Activated naive CD4-positive, alpha-beta T cell treated with anti-CD3 and anti-CD28 coated beads for 36 hours (primary cell): Measurements from ENCODE around the gene SLC37A2. TPM values are rescaled to one million over a fixed set of nuclear protein-coding genes. Genes with fewer than 3 reads are reported as not detected.

Experiments used
- CTCF ChIA-PET: fragments of 350-600 bp; sonication (Branson Sonifier 250); formaldehyde crosslinking; loops from one replicate; lab custom pipeline; 2021; ENCODE audit warnings: antibody characterized with exemption; lab: Charles Lee
- DNase-seq: peaks from one replicate; pipeline ENCODE4 v3.0.0-alpha.2; 2020
- H3K27ac Mint-ChIP-seq: one replicate; pipeline ENCODE4 v1.8.0; 2021; ENCODE audit warnings: mild to moderate bottlenecking, mixed read lengths
- H3K27me3 Mint-ChIP-seq: one replicate; pipeline ENCODE4 v1.8.0; 2021; ENCODE audit warnings: low read depth, mixed read lengths
- H3K36me3 Mint-ChIP-seq: one replicate; pipeline ENCODE4 v1.8.0; 2021; ENCODE audit warnings: low read depth, mixed read lengths
- H3K4me1 Mint-ChIP-seq: one replicate; pipeline ENCODE4 v1.8.0; 2021; ENCODE audit warnings: low read depth, mixed read lengths
- H3K4me3 Mint-ChIP-seq: one replicate; pipeline ENCODE4 v1.8.0; 2021; ENCODE audit warnings: mild to moderate bottlenecking, moderate library complexity, mixed read lengths
- H3K9me3 Mint-ChIP-seq: one replicate; pipeline ENCODE4 v1.8.0; 2021; ENCODE audit warnings: mixed read lengths
- intact Hi-C: fragments of 100-400 bp; cut with micrococcal nuclease; formaldehyde crosslinking; loops from one replicate; pipeline ENCODE4 v1.15.1; 2023
- total RNA-seq, 2 experiments: library from RNA; stranded (reverse); gene quantifications; one replicate each; pipeline ENCODE4 v1.2.3, GENCODE V29; 2021

The SLC37A2 gene
- total RNA-seq, 2 experiments from 2014 or later: 0.57 to 0.67 TPM

- H3K9me3 Mint-ChIP-seq: no peaks in the 10 kb centered on the region
- H3K27me3 Mint-ChIP-seq: no peaks in the 10 kb centered on the region
- H3K27ac Mint-ChIP-seq: no peak overlapping the region
- CTCF ChIA-PET: no interaction called here
- H3K4me3 Mint-ChIP-seq: no peak overlapping the region
- no peak for DNase-seq
- H3K4me1 Mint-ChIP-seq: peaks cover 13% of the 10 kb centered on the region
- intact Hi-C loops: no loop called here
- peaks cover 23% of the 10 kb centered on the region for H3K36me3 Mint-ChIP-seq
Observed at GRCh38 chr11:125102025-125102424, 38.9 kb downstream of the SLC37A2 start.

DNA sequence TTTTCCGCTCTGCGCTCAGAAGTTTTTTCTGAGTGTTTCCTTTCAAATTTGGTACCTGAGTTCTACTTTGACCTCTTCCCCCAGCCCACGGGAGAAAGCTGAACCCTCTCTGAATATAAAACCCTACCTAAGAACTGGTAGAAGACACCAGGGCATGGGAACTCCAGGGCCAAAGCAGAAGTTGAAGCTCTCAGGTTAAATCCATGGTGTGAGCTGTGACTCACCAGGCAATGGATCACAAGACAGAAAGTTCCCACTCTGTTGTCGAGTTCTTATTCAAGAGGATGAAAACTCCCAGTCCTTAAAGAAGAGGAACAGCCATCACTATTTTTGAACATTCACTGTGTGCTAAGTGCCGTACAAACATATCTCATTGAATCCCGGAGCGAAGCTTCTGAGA is 39.4 kb downstream of the SLC37A2 start:
- H3K27me3 Mint-ChIP-seq: no peaks in the 10 kb centered on the region
- peaks cover 13% of the 10 kb centered on the region for H3K4me1 Mint-ChIP-seq
- no peak overlapping the region for H3K27ac Mint-ChIP-seq
- H3K4me3 Mint-ChIP-seq: no peak overlapping the region
- H3K36me3 Mint-ChIP-seq: peaks cover 22% of the 10 kb centered on the region
- DNase-seq: no peak
- intact Hi-C loops: no loop called here
- H3K9me3 Mint-ChIP-seq: no peaks in the 10 kb centered on the region
- CTCF ChIA-PET: interaction anchor here (0.6 to 1.5 kb wide), 2 partner anchors 19 to 22 kb away, joined by 3 to 4 read pairs; no protein-coding TSS in a partner anchor

DNA sequence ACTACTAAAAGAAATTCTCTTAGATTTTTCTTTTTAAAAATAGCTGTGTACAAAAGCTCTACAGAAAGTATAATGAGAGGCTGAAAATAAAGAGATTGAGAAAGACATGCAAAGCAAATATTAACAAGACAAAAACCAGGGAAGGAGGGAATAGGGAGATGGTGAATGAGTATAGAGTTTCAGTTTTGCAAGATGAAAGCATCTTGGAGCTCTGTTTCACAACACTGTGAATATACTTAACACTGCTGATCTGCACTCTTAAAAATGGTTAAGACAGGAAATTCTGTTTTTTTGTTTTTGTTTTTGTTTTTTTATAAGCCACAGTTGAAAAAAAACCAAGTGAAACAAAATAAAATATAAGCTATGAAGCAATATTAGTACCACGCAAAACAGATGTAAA is 42.8 kb downstream of the SLC37A2 start:
- H3K4me3 Mint-ChIP-seq: no peak overlapping the region
- H3K27me3 Mint-ChIP-seq: no peaks in the 10 kb centered on the region
- intact Hi-C loops: no loop called here
- no peaks in the 10 kb centered on the region for H3K9me3 Mint-ChIP-seq
- DNase-seq: no peak
- H3K36me3 Mint-ChIP-seq: peaks cover 10% of the 10 kb centered on the region
- H3K27ac Mint-ChIP-seq: no peak overlapping the region
- CTCF ChIA-PET: interaction anchor here (0.8 to 1.3 kb wide), 3 partner anchors 11 to 240 kb away, joined by 3 read pairs; no protein-coding TSS in a partner anchor
- H3K4me1 Mint-ChIP-seq: peaks cover 21% of the 10 kb centered on the region

- Mint-ChIP-seq H3K27me3 (no peaks in the 10 kb centered on the region), H3K27ac (no peak overlapping the region), H3K36me3 (peaks cover 2% of the 10 kb centered on the region), H3K9me3 (no peaks in the 10 kb centered on the region), H3K4me1 (peaks cover 28% of the 10 kb centered on the region), H3K4me3 (no peak overlapping the region)
- intact Hi-C loops: no loop called here
- CTCF ChIA-PET: no interaction called here
- DNase-seq: no peak
Observed at GRCh38 chr11:125108469-125108868, 45.4 kb downstream of the SLC37A2 start.

GRCh38 chr11:125110506-125110905 is 47.4 kb downstream of the SLC37A2 start:
- CTCF ChIA-PET: interaction anchor here (0.5 to 2.4 kb wide), 3 partner anchors 31 to 457 kb away, joined by 3 to 11 read pairs (median 4); no protein-coding TSS in a partner anchor
- peak overlapping the region; percentile 84 for H3K4me3 Mint-ChIP-seq
- H3K27ac Mint-ChIP-seq: no peak overlapping the region
- DNase-seq: peak; percentile 37
- H3K27me3 Mint-ChIP-seq: no peaks in the 10 kb centered on the region
- peaks cover 2% of the 10 kb centered on the region for H3K9me3 Mint-ChIP-seq
- peaks cover 22% of the 10 kb centered on the region for H3K4me1 Mint-ChIP-seq
- intact Hi-C loops: loop anchor here (1.0 to 5.0 kb wide), 5 partner anchors 48 to 1368 kb away; partner anchors contain the start of genes CDON, SIAE, SLC37A2 and SPA17
- H3K36me3 Mint-ChIP-seq: peaks cover 2% of the 10 kb centered on the region

DNA sequence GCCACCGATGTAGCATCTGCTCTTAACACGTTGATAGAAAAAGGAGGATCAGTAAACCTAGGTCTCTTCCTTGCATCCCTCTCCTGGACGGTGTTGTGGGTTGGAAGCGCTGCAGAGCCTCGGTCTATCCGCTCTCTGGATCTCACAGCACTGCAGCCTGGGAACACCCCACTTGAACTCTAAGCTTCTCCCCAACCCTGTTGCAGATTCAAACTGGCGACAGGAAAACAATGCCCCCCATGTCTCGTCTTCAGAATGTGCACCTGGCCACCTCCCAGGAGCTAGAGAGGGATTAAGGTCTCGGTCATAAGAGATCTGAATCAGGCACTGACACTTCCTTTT is 47.9 kb downstream of the SLC37A2 start:
- intact Hi-C loops: loop anchor here (1.0 to 5.0 kb wide), 13 partner anchors 13 to 1369 kb away; partner anchors contain the start of genes CCDC15, CDON, EI24 and PKNOX2
- Mint-ChIP-seq H3K36me3 (peaks cover 2% of the 10 kb centered on the region), H3K4me1 (peaks cover 19% of the 10 kb centered on the region), H3K4me3 (peak overlapping the region; percentile 84), H3K9me3 (peaks cover 2% of the 10 kb centered on the region), H3K27me3 (no peaks in the 10 kb centered on the region), H3K27ac (peak overlapping the region; percentile 79)
- DNase-seq: peak; percentile 23
- CTCF ChIA-PET: interaction anchor here (0.5 to 3.7 kb wide), 4 partner anchors 13 to 457 kb away, joined by 3 to 22 read pairs (median 8); no protein-coding TSS in a partner anchor

DNA sequence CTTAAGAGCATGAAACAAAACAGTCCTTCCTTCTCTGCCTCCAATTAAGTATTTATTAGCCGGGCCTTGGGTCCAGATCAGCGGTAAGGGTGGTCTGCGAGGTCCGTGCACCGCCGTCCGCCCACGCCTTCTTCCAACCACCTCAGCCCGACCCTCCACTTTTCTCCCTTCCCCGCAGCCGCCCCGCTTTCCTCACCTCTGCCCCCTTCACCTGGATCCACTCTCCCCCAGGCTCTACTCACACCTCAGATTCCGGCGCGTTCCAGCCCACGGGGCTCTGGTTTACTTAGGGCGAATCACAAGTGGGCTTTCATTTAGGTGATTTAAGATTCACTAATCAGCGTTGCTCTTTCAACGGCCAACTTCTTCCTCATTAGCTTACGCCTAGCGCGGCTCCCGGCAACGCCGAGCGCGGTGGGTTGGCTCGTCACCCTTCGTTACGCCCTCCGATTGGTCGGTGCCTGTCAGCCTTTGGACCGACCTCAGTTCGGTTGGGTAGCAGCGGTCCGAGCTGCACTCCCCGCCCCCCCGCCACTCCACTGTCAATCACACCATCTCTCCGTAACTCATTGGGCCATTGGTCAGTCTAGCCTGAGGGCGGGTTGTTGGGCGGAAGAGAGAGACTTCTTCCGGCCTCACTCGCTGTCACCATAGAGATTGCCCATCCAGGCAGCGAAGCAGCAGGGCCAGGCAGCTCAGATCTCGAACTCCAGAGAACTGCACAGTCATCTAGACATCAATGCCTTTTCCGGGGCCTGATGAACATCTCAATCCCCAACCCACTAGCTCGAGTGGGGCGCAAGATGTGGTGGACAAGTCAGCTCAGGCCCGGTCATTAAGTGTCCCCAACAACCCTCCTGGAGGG is 48.5 kb downstream of the SLC37A2 start, which contains the start of gene TMEM218:
TSS of gene TMEM218 (minus strand) at position 284 of the 865 bp plus-strand sequence. CDS start 9,385 bp downstream, outside the sequence.
- peaks cover 16% of the 10 kb centered on the region for H3K4me1 Mint-ChIP-seq
- peaks cover 2% of the 10 kb centered on the region for H3K9me3 Mint-ChIP-seq
- intact Hi-C loops: loop anchor here (1.0 to 5.0 kb wide), 13 partner anchors 13 to 1369 kb away; partner anchors contain the start of genes CCDC15, CDON, EI24 and PKNOX2
- peak within 1 kb of the TSS; percentile 84 for H3K4me3 Mint-ChIP-seq
- peak within 1 kb of the TSS; percentile 79 for H3K27ac Mint-ChIP-seq
- H3K27me3 Mint-ChIP-seq: no peaks in the 10 kb centered on the region
- CTCF ChIA-PET: interaction anchor here (0.6 to 3.7 kb wide), 5 partner anchors 13 to 154 kb away, joined by 3 to 22 read pairs (median 8); no protein-coding TSS in a partner anchor
- peaks cover 2% of the 10 kb centered on the region for H3K36me3 Mint-ChIP-seq
- DNase-seq: peak; percentile 98

- no peaks in the 10 kb centered on the region for H3K36me3 Mint-ChIP-seq
- DNase-seq: no peak
- H3K27ac Mint-ChIP-seq: peak overlapping the region; percentile 79
- H3K4me1 Mint-ChIP-seq: peaks cover 16% of the 10 kb centered on the region
- peaks cover 2% of the 10 kb centered on the region for H3K9me3 Mint-ChIP-seq
- peak overlapping the region; percentile 84 for H3K4me3 Mint-ChIP-seq
- peaks cover 4% of the 10 kb centered on the region for H3K27me3 Mint-ChIP-seq
- CTCF ChIA-PET: interaction anchor here (1.2 to 3.7 kb wide), 3 partner anchors 12 to 31 kb away, joined by 5 to 22 read pairs (median 8); no protein-coding TSS in a partner anchor
- intact Hi-C loops: loop anchor here (5.0 kb wide), 4 partner anchors 50 to 1370 kb away; partner anchors contain the start of genes CDON, SLC37A2, TBRG1 and ZNF202
Observed at GRCh38 chr11:125112208-125112604, 49.1 kb downstream of the SLC37A2 start.

- no peak for DNase-seq
- no peaks in the 10 kb centered on the region for H3K36me3 Mint-ChIP-seq
- H3K27me3 Mint-ChIP-seq: peaks cover 14% of the 10 kb centered on the region
- CTCF ChIA-PET: interaction anchor here (3.7 kb wide), 1 partner anchor 10 kb away, joined by 22 read pairs; no protein-coding TSS in a partner anchor
- peaks cover 16% of the 10 kb centered on the region for H3K4me1 Mint-ChIP-seq
- no peak overlapping the region for H3K27ac Mint-ChIP-seq
- intact Hi-C loops: loop anchor here (5.0 kb wide), 4 partner anchors 52 to 1372 kb away; partner anchors contain the start of genes CDON, SLC37A2, TBRG1 and ZNF202
- H3K9me3 Mint-ChIP-seq: peaks cover 2% of the 10 kb centered on the region
- no peak overlapping the region for H3K4me3 Mint-ChIP-seq
Observed at GRCh38 chr11:125114518-125114917, 51.4 kb downstream of the SLC37A2 start.

DNA sequence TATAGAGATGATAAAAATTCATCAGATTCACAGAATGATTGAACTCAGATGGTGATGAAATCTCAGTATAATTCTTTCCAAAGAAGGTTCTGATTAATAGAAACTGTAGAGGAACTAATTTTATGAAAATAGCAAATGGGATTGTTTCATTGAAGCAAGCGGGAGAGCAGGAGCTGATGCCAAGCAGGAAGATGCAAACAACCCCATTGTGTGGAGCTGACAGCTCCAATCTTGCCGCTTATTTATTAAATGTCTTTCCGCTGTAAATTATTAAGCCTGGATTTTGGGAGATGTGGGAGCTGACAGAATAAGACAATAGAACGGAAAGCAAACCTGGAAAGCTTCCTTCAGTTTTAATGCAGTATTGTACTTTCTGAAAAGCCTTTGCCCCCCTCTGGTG is 54.3 kb downstream of the SLC37A2 start:
- Mint-ChIP-seq H3K27ac (no peak overlapping the region), H3K36me3 (no peaks in the 10 kb centered on the region), H3K4me3 (no peak overlapping the region), H3K4me1 (no peaks in the 10 kb centered on the region), H3K27me3 (peaks cover 19% of the 10 kb centered on the region), H3K9me3 (peaks cover 2% of the 10 kb centered on the region)
- intact Hi-C loops: no loop called here
- DNase-seq: no peak
- CTCF ChIA-PET: interaction anchor here (0.7 to 1.6 kb wide), 2 partner anchors 11 to 168 kb away, joined by 3 read pairs; no protein-coding TSS in a partner anchor

DNA sequence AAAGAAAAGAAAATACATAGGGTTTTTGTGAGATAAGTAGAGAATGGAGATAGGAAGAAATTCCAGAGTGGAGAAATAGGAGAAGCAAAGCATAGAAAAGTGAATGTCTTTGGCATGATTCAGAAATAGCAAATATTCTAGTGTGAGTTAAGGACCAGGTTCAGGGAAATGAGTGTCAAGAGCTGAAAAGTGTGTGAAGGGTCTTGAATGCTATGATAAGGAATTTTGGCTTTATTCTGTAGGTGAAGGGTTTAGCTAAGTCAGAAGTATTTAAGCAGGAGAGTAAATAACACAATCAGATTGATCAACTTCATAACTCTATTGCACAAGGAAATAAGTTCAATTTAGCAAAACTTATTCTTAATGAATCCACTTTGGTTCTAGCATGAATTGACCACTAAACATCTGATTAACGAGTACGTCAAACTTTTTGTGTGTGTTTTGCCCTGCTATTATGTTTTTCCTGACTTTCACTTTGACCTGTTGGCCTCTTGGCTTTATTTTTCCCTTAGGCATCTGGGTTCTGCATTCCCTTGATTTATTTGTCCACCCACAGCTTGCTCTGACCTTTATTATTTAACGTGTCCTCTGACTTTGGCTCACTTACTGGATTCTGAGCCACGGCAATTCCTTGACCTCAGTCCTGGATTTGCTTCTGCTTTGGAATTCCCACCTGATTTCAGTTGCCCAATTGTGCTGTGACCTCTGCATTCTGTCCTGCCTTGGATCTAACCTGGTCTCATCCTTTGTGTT is 60.3 kb downstream of the SLC37A2 start:
- no peaks in the 10 kb centered on the region for H3K36me3 Mint-ChIP-seq
- H3K27ac Mint-ChIP-seq: no peak overlapping the region
- no peaks in the 10 kb centered on the region for H3K4me1 Mint-ChIP-seq
- no peak for DNase-seq
- intact Hi-C loops: no loop called here
- CTCF ChIA-PET: interaction anchor here (1.2 to 3.6 kb wide), 6 partner anchors 11 to 281 kb away, joined by 4 to 24 read pairs (median 6); partner anchors contain the start of gene TMEM218
- no peak overlapping the region for H3K4me3 Mint-ChIP-seq
- H3K27me3 Mint-ChIP-seq: peaks cover 15% of the 10 kb centered on the region
- H3K9me3 Mint-ChIP-seq: no peaks in the 10 kb centered on the region
